Renal pelvis (tissue), 4 donors: ENCODE results near the gene CCBE1. TPM values are rescaled to one million over a fixed set of nuclear protein-coding genes. Genes with fewer than 3 reads are reported as not detected.
A peak's percentile ranks its signal among the peaks of the same experiment; 100 is the strongest.
"Not testable (repeated sequence)": the region's sequence is repeated elsewhere in the genome, so short reads cannot be mapped to it uniquely, and the experiment has no call there.

Experiments
- DNase-seq: peaks from one replicate; pipeline ENCODE4 v3.0.0-alpha.2; 2013
- polyA plus RNA-seq, 3 donors: library from polyadenylated mRNA; unstranded; fragments of 120-200 nt; gene quantifications; one replicate each; pipeline ENCODE4 v1.2.1, GENCODE V29; 2013; ENCODE audit not compliant: insufficient read length in 3 of 3

The CCBE1 gene
- polyA plus RNA-seq, 3 donors, result 23.9 to 31.3 (median 28.8) TPM

GRCh38 chr18:59549503-59550173, 147.6 kb downstream of the CCBE1 start:
- DNase-seq, result no peak

- DNase-seq, result no peak
These were observed 149.5 kb downstream of the CCBE1 start for GRCh38 chr18:59547581-59548182.

- no peak for DNase-seq
These were observed 151.0 kb downstream of the CCBE1 start for GRCh38 chr18:59546188-59546587.

GRCh38 chr18:59540780-59541179, 156.4 kb downstream of the CCBE1 start:
- no peak for DNase-seq

- DNase-seq, result no peak
These were observed 156.9 kb downstream of the CCBE1 start for GRCh38 chr18:59540346-59540745.

GRCh38 chr18:59539108-59539507, 158.1 kb downstream of the CCBE1 start:
- no peak for DNase-seq

GRCh38 chr18:59537579-59537978, 159.6 kb downstream of the CCBE1 start:
- DNase-seq, result no peak

GRCh38 chr18:59536166-59536565, 161.1 kb downstream of the CCBE1 start:
- DNase-seq, result no peak

GRCh38 chr18:59535055-59535454, 162.2 kb downstream of the CCBE1 start:
- no peak for DNase-seq

- no peak for DNase-seq
These were observed 168.4 kb downstream of the CCBE1 start for GRCh38 chr18:59528866-59529265.

GRCh38 chr18:59520562-59521355, 176.5 kb downstream of the CCBE1 start:
- DNase-seq, result no peak

GRCh38 chr18:59518705-59519104, 178.5 kb downstream of the CCBE1 start:
- no peak for DNase-seq

GRCh38 chr18:59517446-59518165, 179.6 kb downstream of the CCBE1 start:
- peak; percentile 40 for DNase-seq

- DNase-seq, result peak; percentile 21
These were observed 180.7 kb downstream of the CCBE1 start for GRCh38 chr18:59516356-59517155.

- not testable (repeated sequence) for DNase-seq
These were observed 181.3 kb downstream of the CCBE1 start for GRCh38 chr18:59515956-59516355.

GRCh38 chr18:59515147-59515546, 182.1 kb downstream of the CCBE1 start:
- no peak for DNase-seq

- DNase-seq, result peak; percentile 26
These were observed 183.0 kb downstream of the CCBE1 start for GRCh38 chr18:59514203-59514602.

- DNase-seq, result no peak
These were observed 185.0 kb downstream of the CCBE1 start for GRCh38 chr18:59512025-59512755.

- DNase-seq, result no peak
These were observed 187.5 kb downstream of the CCBE1 start for GRCh38 chr18:59509481-59510442.
